PC-3 (cell line): ENCODE results near the gene ARHGAP15. TPM values are rescaled to one million over a fixed set of nuclear protein-coding genes. Genes with fewer than 3 reads are reported as not detected.

Experiments used
- ATAC-seq: fragments of 200-7000 bp; cut with Tn5 transposase; 2 replicates; pipeline ENCODE4 v1.9.1; 2020; ENCODE audit warnings: mild to moderate bottlenecking, moderate library complexity
- BruUV-seq: library from RNA; stranded (reverse); fragments of 400-500 nt; replicated peaks from 2 replicates; lab custom pipeline; 2021; lab: Mats Ljungman, UMichigan
- CTCF ChIA-PET: fragments of 300-600 bp; sonication (Branson Sonifier 250); formaldehyde crosslinking; loops from one replicate; lab custom pipeline; 2022; ENCODE audit warnings: antibody characterized with exemption; lab: Charles Lee
- POLR2A ChIA-PET: fragments of 300-600 bp; sonication (Branson Sonifier 250); formaldehyde crosslinking; loops from one replicate; lab custom pipeline; 2022; ENCODE audit warnings: antibody characterized with exemption; ENCODE audit not compliant: unreplicated experiment; lab: Charles Lee
- DNase-seq: peaks from one replicate; pipeline ENCODE4 v3.0.0-alpha.2; 2015
- H2AFZ ChIP-seq: fragments of 300-600 bp; sonication (generic); 2 replicates; pipeline ENCODE4 v1.6.0; 2016; ENCODE audit warnings: antibody characterized with exemption, low read length
- H3F3A ChIP-seq: fragments of 300-600 bp; sonication (generic); one replicate; pipeline ENCODE4 v1.6.0; 2017; ENCODE audit warnings: antibody characterized with exemption, low read length, control low read depth, mild to moderate bottlenecking; ENCODE audit not compliant: unreplicated experiment
- H3K27ac ChIP-seq: fragments of 300-600 bp; sonication (generic); 2 replicates; pipeline ENCODE4 v1.5.1; 2016; ENCODE audit warnings: mild to moderate bottlenecking, low read length
- H3K27me3 ChIP-seq: fragments of 300-600 bp; sonication (generic); 2 replicates; pipeline ENCODE4 v1.6.1; 2016; ENCODE audit warnings: low read length, mixed read lengths
- H3K36me3 ChIP-seq: fragments of 300-600 bp; sonication (generic); 2 replicates; pipeline ENCODE4 v1.6.1; 2016; ENCODE audit warnings: low read depth, mixed run types, low read length, mixed read lengths
- H3K4me1 ChIP-seq: fragments of 300-600 bp; sonication (generic); 2 replicates; pipeline ENCODE4 v1.5.1; 2016; ENCODE audit warnings: low read length; ENCODE audit not compliant: insufficient read depth
- H3K4me2 ChIP-seq: fragments of 300-600 bp; sonication (generic); 2 replicates; pipeline ENCODE4 v1.6.0; 2016; ENCODE audit warnings: low read length
- H3K4me3 ChIP-seq: fragments of 300-600 bp; sonication (generic); 2 replicates; pipeline ENCODE4 v1.5.1; 2016; ENCODE audit warnings: mild to moderate bottlenecking, low read length, mixed read lengths
- H3K79me2 ChIP-seq: fragments of 300-600 bp; sonication (generic); 2 replicates; pipeline ENCODE4 v1.6.1; 2017; ENCODE audit warnings: low read length, mixed read lengths
- H3K9ac ChIP-seq: fragments of 300-600 bp; sonication (generic); 2 replicates; pipeline ENCODE4 v1.6.0; 2016; ENCODE audit warnings: mild to moderate bottlenecking, low read length
- H3K9me2 ChIP-seq: fragments of 300-600 bp; sonication (generic); replicated peaks from 2 replicates; pipeline ENCODE4 v1.6.1; 2016; ENCODE audit warnings: mixed run types, low read length, mixed read lengths
- H3K9me3 ChIP-seq: fragments of 300-600 bp; sonication (generic); 2 replicates; pipeline ENCODE4 v1.6.1; 2016; ENCODE audit warnings: low read length, mixed read lengths
- H4K20me1 ChIP-seq: fragments of 300-600 bp; sonication (generic); 2 replicates; pipeline ENCODE4 v1.6.1; 2016; ENCODE audit warnings: low read length, mixed read lengths
- CTCF ChIP-seq: fragments of 300-600 bp; sonication (generic); conservative IDR thresholded peaks from 2 replicates; pipeline ENCODE4 v1.5.1; 2017; ENCODE audit warnings: antibody characterized with exemption, low read depth, mild to moderate bottlenecking, low read length
- EZH2 ChIP-seq: fragments of 300-600 bp; sonication (generic); IDR thresholded peaks from one replicate; pipeline ENCODE4 v1.6.1; 2017; ENCODE audit warnings: antibody characterized with exemption, mild to moderate bottlenecking, low read length; ENCODE audit not compliant: unreplicated experiment
- EZH2phosphoT487 ChIP-seq: fragments of 300-600 bp; sonication (generic); IDR thresholded peaks from 2 replicates; pipeline ENCODE4 v1.6.1; 2018; ENCODE audit warnings: mild to moderate bottlenecking, antibody characterized with exemption, low read length, borderline replicate concordance
- intact Hi-C: fragments of 100-400 bp; cut with micrococcal nuclease; formaldehyde crosslinking; loops from 2 replicates; pipeline ENCODE4 v1.9.0; 2023
- total RNA-seq: library from RNA; depleted of rRNA; stranded (reverse); fragments of >200 nt; gene quantifications from 2 replicates; pipeline ENCODE4 v1.2.3, GENCODE V29; 2014

Gene ARHGAP15
- total RNA-seq, 1 experiment from 2014 or later: not detected

- H3K9me2 ChIP-seq: no peaks in the 10 kb centered on the region
- no peak overlapping the region for H2AFZ ChIP-seq
- no peaks in the 10 kb centered on the region for H3K27me3 ChIP-seq
- CTCF ChIA-PET: no interaction called here
- BruUV-seq: no TSS peak
- H3K9ac ChIP-seq: no peak overlapping the region
- H3K79me2 ChIP-seq: no peaks in the 10 kb centered on the region
- H3K27ac ChIP-seq: no peak overlapping the region
- POLR2A ChIA-PET: no interaction called here
- H3K9me3 ChIP-seq: no peaks in the 10 kb centered on the region
- intact Hi-C loops: no loop called here
- no peaks in the 10 kb centered on the region for H3F3A ChIP-seq
- DNase-seq (no peak), ATAC-seq (no peak)
- H3K4me2 ChIP-seq: no peak overlapping the region
- TF ChIP-seq EZH2phosphoT487 (no peak), EZH2 (no peak), CTCF (no peak)
- no peaks in the 10 kb centered on the region for H3K4me1 ChIP-seq
- no peaks in the 10 kb centered on the region for H4K20me1 ChIP-seq
- H3K4me3 ChIP-seq: no peak overlapping the region
- no peaks in the 10 kb centered on the region for H3K36me3 ChIP-seq
Measured at GRCh38 chr2:143545059-143545948, 416.1 kb downstream of the ARHGAP15 start.

- Histone ChIP-seq H4K20me1 (no peaks in the 10 kb centered on the region), H3K79me2 (no peaks in the 10 kb centered on the region), H3K9me2 (no peaks in the 10 kb centered on the region), H3K27me3 (no peaks in the 10 kb centered on the region), H3K4me3 (no peak overlapping the region), H3K36me3 (no peaks in the 10 kb centered on the region), H3F3A (no peaks in the 10 kb centered on the region), H3K9me3 (no peaks in the 10 kb centered on the region), H3K9ac (no peak overlapping the region), H3K27ac (no peak overlapping the region), H2AFZ (no peak overlapping the region), H3K4me1 (no peaks in the 10 kb centered on the region), H3K4me2 (no peak overlapping the region)
- BruUV-seq: no TSS peak
- TF ChIP-seq EZH2 (no peak), CTCF (no peak), EZH2phosphoT487 (no peak)
- ChIA-PET CTCF (no interaction called here), POLR2A (no interaction called here)
- no peak for ATAC-seq
- DNase-seq: no peak
- intact Hi-C loops: no loop called here
Measured at GRCh38 chr2:143545949-143546255, 416.7 kb downstream of the ARHGAP15 start.

- Histone ChIP-seq H3K4me2 (no peak overlapping the region), H3K36me3 (no peaks in the 10 kb centered on the region), H3K79me2 (no peaks in the 10 kb centered on the region), H3K27ac (no peak overlapping the region), H3F3A (no peaks in the 10 kb centered on the region), H3K9ac (no peak overlapping the region), H4K20me1 (no peaks in the 10 kb centered on the region), H3K9me3 (no peaks in the 10 kb centered on the region), H3K9me2 (no peaks in the 10 kb centered on the region), H3K27me3 (no peaks in the 10 kb centered on the region), H3K4me3 (no peak overlapping the region), H3K4me1 (no peaks in the 10 kb centered on the region), H2AFZ (no peak overlapping the region)
- TF ChIP-seq EZH2 (no peak), CTCF (no peak), EZH2phosphoT487 (no peak)
- DNase-seq (no peak), ATAC-seq (no peak)
- ChIA-PET CTCF (no interaction called here), POLR2A (no interaction called here)
- no TSS peak for BruUV-seq
- intact Hi-C loops: no loop called here
Measured at GRCh38 chr2:143548032-143548431, 418.8 kb downstream of the ARHGAP15 start.
